ENCODE data around the gene PSMD1.

Gene PSMD1

GRCh38 chr2:231032575-231033140 is 24.0 kb upstream of the PSMD1 start:
- Histone ChIP-seq H3K36me3 (ENCODE audit: control insufficient read depth, insufficient read depth, low read length) (no peaks in the 10 kb centered on the region), H3K27me3 (replicated peaks; ENCODE audit: control insufficient read depth, insufficient read depth, low read length) (peaks cover 1% of the 10 kb centered on the region; the same call in 1 of the 2 replicates), H3K4me3 (replicated peaks; ENCODE audit: low read depth, low read length) (no peak overlapping the region)
- TF ChIP-seq, protein P1, sequence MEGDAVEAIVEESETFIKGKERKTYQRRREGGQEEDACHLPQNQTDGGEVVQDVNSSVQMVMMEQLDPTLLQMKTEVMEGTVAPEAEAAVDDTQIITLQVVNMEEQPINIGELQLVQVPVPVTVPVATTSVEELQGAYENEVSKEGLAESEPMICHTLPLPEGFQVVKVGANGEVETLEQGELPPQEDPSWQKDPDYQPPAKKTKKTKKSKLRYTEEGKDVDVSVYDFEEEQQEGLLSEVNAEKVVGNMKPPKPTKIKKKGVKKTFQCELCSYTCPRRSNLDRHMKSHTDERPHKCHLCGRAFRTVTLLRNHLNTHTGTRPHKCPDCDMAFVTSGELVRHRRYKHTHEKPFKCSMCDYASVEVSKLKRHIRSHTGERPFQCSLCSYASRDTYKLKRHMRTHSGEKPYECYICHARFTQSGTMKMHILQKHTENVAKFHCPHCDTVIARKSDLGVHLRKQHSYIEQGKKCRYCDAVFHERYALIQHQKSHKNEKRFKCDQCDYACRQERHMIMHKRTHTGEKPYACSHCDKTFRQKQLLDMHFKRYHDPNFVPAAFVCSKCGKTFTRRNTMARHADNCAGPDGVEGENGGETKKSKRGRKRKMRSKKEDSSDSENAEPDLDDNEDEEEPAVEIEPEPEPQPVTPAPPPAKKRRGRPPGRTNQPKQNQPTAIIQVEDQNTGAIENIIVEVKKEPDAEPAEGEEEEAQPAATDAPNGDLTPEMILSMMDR (IDR thresholded peaks at IDR 0.05; ENCODE audit: insufficient read depth, low read length, poor library complexity, severe bottlenecking) = no peak
- no peak for DNase-seq (ENCODE audit: extremely low read depth, insufficient read length)

- Histone ChIP-seq H3K4me3 (replicated peaks; ENCODE audit: low read depth, low read length) (no peak overlapping the region), H3K36me3 (ENCODE audit: control insufficient read depth, insufficient read depth, low read length) (no peaks in the 10 kb centered on the region), H3K27me3 (replicated peaks; ENCODE audit: control insufficient read depth, insufficient read depth, low read length) (peaks cover 1% of the 10 kb centered on the region; the same call in 1 of the 2 replicates)
- TF ChIP-seq, protein P1 (IDR thresholded peaks at IDR 0.05; ENCODE audit: insufficient read depth, low read length, poor library complexity, severe bottlenecking) = no peak
- DNase-seq (ENCODE audit: extremely low read depth, insufficient read length) = no peak
These were observed 23.2 kb upstream of the PSMD1 start for GRCh38 chr2:231033147-231034132.

- TF ChIP-seq, protein P1 (IDR thresholded peaks at IDR 0.05; ENCODE audit: insufficient read depth, low read length, poor library complexity, severe bottlenecking) = no peak
- DNase-seq (ENCODE audit: extremely low read depth, insufficient read length) = no peak
- Histone ChIP-seq H3K36me3 (ENCODE audit: control insufficient read depth, insufficient read depth, low read length) (no peaks in the 10 kb centered on the region), H3K27me3 (replicated peaks; ENCODE audit: control insufficient read depth, insufficient read depth, low read length) (peaks cover 1% of the 10 kb centered on the region; the same call in 1 of the 2 replicates), H3K4me3 (replicated peaks; ENCODE audit: low read depth, low read length) (no peak overlapping the region)
These were observed 22.3 kb upstream of the PSMD1 start for GRCh38 chr2:231034291-231034882.

- TF ChIP-seq, protein P1 (IDR thresholded peaks at IDR 0.05; ENCODE audit: insufficient read depth, low read length, poor library complexity, severe bottlenecking) = no peak
- Histone ChIP-seq H3K27me3 (replicated peaks; ENCODE audit: control insufficient read depth, insufficient read depth, low read length) (peaks cover 1% of the 10 kb centered on the region; the same call in 1 of the 2 replicates), H3K4me3 (replicated peaks; ENCODE audit: low read depth, low read length) (no peak overlapping the region), H3K36me3 (ENCODE audit: control insufficient read depth, insufficient read depth, low read length) (no peaks in the 10 kb centered on the region)
- DNase-seq (ENCODE audit: extremely low read depth, insufficient read length) = no peak
These were observed 20.5 kb upstream of the PSMD1 start for GRCh38 chr2:231036131-231036530.

DNA sequence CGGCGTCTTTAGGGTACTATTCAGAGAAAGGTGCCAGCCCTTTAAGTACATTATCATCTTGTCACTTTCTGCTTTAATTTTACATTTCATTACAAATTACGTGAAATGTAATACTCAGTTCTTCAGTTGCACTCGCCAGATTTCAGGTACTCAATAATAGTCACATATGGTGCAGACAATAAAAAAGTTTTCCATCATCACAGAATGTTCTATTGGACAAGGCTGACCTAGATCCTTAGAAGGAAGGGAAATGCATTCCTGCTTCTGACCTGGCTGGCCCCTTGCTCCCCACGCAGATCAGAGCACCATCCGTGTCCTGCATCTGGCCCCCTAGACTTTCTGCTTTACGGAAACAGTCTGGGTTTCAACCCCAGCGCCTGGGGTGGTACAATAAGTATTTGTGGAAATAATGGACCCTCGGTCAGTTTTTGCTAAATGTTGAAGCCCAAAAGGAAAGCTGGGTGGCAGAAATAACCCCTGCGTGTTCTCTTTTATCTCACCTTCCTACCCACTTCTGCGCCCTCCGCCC is 20.0 kb upstream of the PSMD1 start:
- TF ChIP-seq, protein P1 (IDR thresholded peaks at IDR 0.05; ENCODE audit: insufficient read depth, low read length, poor library complexity, severe bottlenecking) = no peak
- DNase-seq (ENCODE audit: extremely low read depth, insufficient read length) = no peak
- Histone ChIP-seq H3K36me3 (ENCODE audit: control insufficient read depth, insufficient read depth, low read length) (no peaks in the 10 kb centered on the region), H3K27me3 (replicated peaks; ENCODE audit: control insufficient read depth, insufficient read depth, low read length) (peaks cover 1% of the 10 kb centered on the region; the same call in 1 of the 2 replicates), H3K4me3 (replicated peaks; ENCODE audit: low read depth, low read length) (no peak overlapping the region)

Measured in GM06990 (cell line).